ENCODE results near the gene KCNAB1.
"Not testable (repeated sequence)": the region's sequence is repeated elsewhere in the genome, so short reads cannot be mapped to it uniquely, and the experiment has no call there.

KCNAB1 gene

DNA sequence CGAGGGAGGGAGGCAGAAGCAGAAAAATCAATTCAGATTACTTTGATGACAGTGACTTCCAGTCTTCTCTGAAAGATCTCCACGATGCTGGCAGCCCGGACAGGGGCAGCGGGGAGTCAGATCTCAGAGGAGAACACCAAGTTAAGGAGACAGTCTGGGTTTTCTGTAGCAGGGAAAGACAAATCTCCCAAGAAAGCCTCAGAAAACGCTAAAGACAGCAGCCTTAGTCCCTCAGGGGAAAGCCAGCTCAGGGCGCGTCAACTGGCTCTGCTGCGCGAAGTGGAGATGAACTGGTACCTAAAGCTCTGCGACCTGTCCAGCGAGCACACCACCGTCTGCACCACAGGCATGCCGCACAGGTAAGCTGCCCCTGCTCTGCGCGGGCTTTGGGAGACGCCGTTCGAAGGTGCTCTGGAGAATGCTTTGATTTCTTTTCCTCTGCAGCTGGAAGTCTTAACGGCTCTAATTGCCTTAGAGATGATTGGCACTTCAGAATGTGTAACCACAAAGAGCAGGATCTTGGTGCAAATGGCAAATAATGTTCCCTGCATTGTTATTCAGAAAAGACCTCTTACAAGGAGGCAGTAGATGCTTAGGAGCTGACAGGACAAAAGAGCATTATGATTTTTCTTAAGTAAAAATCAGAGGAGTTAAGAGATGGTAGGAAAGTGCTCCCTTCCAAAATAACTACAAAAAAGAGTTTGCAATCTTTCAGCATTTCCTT is at the start of gene KCNAB1:
Gene KCNAB1 (plus strand): TSS at position 51 of the 724 bp plus-strand sequence.
- no peak for DNase-seq

DNA sequence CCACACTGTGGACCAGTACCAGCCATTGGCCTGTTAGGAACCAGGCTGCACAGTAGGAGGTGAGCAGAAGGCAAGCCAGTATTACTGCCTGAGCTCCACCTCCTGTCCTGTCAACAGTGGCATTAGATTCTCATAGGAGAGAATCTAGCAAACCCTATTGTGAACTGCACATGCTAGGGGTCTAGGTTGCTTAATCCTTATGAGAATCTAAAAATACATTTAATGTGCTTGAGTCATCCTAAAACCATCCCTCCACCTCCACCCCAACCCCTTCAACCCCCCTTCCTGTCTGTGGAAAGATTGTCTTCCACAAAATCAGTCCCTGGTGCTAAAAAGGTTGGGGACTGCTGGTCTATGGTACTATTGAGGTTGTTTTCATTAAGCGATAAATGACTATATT is 49.3 kb upstream of the KCNAB1 start:
- DNase-seq = no peak

DNA sequence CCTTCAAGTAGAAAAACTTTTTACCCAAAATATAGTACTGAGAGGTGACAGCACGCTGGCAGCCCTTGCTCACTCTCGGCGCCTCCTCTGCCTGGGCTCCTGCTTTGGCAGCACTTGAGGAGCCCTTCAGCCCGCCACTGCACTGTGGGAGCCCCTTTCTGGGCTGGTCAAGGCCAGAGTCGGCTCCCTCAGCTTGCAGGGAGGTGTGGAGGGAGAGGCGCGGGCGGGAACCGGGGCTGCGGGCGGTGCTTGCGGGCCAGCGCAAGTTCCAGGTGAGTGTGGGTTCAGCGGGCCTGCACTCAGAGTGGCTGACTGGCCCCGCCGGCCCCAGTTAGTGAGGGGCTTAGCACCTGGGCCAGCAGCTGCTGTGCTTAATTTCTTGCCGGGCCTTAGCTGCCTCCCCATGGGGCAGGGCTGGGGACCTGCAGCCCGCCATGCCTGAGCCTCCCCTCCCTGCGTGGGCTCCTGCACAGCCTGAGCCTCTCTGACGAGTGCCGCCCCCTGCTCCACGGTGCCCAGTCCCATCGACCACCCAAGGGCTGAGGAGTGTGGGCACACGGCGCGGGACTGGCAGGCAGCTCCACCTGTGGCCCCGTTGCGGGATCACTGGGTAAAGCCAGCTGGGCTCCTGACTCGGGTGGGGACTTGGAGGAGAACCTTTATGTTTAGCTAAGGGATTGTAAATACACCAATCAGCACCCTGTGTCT is 47.3 kb upstream of the KCNAB1 start:
- not testable (repeated sequence) for DNase-seq

DNA sequence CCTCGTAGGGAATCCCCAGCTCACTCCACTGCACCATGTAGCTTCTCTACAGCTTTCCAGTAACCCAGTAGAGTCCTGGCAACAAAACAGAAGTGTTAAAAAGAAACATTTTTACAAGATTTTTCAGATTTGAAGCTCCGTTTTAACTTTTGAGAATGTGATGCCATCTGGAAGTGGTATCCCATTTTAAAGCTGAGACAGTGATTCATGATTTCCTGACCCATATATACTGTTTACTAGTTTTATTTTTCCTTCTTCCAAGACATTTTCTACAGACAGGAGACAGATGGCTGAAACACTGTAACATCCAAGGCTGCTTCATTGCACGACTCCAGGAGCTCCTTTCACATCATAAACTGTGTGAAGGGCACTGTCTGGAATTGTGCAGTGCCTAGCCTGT is 30.3 kb upstream of the KCNAB1 start:
- DNase-seq = no peak

DNA sequence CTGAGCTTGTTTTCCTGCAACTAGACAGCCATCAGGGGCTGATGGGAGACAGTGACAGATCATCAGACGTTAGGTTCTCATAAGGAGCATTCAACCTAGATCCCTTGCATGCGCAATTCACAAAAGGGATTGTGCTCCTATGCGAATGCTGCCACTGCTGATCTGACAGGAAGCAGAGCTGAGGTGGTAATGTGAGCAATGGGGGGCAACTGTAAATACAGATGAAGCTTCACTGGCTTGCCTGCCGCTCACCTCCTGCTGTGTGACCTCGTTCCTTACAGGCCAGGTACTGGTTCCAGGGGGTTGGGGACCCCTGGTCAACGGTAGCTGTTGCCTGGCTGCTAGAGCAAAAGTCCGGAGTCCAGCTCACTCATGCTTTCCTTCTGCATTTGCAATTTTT is 26.4 kb upstream of the KCNAB1 start:
- no peak for DNase-seq

DNA sequence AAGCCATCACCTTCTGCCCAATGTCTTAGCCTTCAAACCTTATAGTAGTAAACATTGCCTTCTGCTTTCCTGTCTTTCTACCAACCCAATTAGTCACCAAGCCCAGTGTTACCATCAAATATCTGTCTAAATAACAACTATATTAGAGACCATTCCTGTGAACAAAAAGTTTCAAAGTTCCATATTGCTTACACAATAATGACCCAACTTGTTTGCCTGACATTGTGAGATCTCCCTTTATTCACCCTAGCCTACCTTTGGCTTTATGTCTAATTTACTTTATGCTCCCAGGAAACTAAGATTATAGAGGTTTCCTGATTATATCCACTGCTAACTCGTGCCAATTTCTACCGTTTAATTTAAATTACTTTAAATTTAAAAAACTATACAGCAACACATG is 26.0 kb upstream of the KCNAB1 start:
- no peak for DNase-seq

DNA sequence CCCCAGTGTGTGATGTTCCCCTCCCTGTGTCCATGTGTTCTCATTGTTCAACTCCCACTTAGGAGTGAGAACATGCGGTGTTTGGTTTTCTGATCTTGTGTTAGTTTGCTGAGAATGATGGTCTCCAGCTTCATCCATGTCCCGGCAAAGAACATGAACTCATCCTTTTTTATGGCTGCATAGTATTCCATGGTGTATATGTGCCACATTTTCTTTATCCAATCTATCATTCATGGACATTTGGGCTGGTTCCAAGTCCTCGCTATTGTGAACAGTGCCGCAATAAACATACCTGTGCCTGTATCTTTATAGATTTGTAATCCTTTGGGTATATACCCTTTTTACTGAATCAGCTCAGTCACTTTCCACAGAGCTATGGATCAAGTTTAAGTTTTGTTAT is 24.7 kb upstream of the KCNAB1 start:
- DNase-seq = not testable (repeated sequence)

DNA sequence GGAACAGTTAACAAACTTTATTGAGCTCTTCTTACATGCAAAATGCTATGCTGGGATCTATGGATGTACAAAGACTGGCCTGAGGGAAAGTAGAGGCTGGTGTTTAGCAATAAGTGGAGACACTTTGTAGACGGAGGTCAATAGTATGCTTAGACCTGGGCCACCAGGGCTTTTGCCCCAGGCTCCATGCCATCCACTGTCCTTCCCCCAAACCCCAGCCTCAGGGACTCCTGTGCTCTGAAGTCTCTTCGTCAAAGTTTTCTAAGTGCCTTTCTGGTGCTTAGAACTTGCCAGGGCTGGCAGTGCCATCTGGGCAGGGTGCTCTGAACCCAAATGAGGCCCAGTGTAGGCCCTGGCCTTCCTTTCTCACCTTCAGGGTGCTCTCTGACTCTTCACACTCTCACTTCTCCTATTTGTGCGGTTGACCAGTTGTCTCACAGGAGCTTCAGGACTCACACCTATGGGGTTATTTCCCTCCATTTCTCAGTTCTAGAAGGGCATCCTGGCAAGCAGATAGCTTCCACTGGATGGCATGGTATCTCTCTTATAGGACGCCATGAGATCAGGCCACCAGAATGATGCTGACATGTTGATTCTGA is 21.8 kb upstream of the KCNAB1 start:
- DNase-seq = no peak

DNA sequence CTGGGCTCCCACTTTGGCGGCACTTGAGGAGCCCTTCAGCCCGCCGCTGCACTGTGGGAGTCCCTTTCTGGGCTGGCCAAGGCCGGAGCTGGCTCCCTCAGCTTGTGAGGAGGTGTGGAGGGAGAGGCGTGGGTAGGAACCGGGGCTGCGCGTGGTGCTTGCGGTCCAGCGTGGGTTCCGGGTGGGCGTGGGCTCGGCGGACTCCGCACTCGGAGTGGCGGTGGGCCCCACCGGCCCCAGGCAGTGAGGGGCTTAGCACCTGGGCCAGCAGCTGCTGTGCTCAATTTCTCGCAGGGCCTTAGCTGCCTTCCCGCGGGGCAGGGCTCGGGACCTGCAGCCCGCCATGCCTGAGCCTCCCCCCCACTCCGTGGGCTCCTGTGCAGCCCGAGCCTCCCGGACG is 21.0 kb upstream of the KCNAB1 start:
- DNase-seq = not testable (repeated sequence)

DNA sequence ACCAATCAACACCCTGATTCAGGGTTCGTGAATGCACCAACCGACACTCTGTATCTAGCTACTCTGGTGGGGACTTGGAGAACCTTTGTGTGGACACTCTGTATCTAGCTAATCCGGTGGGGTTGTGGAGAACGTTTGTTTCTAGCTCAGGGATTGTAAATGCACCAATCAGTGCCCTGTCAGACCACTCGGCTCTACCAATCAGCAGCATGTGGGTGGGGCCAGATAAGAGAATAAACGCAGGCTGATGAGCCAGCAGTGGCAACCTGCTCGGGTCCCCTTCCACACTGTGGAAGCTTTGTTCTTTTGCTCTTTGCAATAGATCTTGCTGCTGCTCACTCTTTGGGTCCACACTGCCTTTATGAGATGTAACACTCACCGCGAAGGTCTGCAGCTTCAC is 20.4 kb upstream of the KCNAB1 start:
- DNase-seq = not testable (repeated sequence)

DNA sequence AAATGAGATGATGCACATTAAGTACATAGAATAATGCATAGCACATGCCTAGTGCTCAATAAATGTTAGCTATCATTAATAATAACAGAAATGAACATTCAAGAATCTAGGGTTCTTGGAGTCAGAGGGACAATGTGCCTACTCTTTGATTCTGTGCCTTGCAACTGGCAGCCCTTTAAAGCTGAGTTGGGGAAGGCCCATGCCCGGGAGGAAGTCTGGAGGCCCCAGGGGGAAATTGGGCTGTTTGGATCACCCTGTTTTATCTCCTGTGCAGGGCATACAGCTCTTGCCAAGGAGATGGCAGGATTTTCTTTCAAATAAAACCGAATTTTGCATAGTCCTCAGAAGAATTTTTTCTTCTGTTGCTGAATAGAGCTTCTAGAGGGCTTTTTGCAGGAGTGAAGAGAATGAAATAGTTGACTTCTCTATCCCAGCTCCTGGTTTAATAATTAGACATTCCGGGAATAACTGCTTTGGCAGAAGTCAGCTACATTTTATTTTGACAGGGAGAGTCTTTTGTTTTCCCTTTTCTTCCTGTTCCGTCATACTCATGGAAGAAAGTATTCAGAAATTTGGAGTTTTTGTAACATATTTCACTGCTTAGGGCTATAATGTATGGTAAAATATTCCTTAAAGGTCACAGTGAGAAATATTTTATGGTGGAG is 18.0 kb upstream of the KCNAB1 start:
- DNase-seq = no peak

DNA sequence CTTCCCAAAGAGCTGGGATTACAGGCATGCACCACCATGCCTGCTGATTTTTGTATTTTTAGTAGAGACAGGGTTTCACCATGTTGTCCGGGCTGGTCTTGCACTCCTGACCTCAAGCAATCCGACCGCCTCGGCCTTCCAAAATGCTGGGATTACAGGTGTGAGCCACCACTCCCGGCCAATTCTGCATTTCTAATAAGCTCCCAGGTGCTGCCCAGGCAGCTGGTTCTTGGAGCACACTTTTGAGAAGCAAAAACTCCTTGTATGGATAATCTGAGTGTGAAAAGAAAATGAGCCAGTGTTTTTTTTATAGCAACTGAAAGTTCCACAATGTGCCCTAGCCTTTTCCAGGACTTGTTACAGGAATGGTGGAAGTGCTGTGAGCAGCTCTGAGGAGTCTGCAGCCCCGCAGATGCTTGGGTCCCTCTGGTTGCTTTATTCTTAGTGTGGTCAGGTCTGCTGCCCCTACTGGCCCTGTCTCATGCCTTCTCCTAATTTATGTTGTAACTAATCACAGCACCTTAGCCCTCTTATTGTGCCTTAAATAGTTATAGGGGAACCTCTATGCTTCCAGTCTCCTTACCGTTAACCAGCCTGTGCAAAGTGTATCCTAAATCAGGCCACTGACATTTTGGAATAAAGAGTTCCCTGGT is 13.5 kb upstream of the KCNAB1 start:
- no peak for DNase-seq

DNA sequence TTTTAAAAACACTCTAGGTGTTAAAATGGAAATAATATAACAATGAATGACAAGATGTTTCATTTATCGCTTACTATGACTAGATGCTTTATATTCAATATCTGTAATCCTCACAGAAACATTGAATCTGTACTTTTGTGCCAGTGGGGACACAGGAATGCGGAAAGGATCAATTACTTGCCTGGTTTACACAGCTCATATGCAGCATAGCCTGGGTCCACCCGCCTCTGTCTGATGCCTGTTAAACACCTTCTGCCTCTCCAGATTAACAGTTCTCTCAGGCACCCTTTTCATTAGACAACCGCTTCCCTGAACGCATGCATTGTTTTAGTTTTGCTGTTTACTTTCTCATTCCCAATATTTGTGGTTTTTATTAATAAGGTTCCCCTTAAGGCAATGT is 12.9 kb upstream of the KCNAB1 start:
- DNase-seq = no peak

DNA sequence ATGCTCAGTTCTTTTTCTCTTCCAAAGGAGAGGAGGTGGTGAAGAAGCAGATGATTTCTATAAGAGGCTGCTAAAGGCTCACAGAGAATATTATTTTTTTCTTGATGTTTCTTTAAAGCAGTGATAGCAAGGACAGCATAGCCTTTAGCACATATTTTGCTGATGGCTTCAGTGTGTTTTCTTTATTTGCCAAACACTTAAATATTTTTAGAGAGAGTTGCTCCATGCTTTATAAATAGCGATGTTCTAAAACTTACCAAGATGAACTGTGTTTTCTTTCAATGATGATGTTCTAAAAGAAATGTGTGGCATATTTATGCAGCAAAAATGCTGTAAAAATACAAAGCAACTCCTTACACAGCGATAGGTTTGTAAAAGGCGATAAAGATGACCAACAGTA is 11.8 kb upstream of the KCNAB1 start:
- no peak for DNase-seq

DNA sequence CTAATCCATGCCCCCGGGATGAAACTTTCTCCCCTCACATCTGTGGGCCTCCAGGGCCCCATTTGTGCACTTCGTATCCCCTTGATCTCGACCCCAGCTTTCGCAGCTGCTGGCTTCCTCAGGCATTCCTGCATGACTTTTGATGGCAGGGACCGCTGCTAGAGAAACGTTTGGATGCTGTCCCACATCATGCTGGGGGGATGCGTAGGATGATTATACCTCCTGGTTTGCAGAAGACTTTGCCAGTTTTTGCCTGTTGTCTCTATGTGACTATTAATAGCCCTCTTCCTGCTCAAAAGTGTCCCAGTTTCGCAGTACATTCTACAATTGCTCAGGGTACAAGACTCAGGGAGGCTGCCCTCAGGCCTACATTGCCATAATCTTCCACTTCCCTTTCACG is 10.4 kb upstream of the KCNAB1 start:
- DNase-seq = no peak

DNA sequence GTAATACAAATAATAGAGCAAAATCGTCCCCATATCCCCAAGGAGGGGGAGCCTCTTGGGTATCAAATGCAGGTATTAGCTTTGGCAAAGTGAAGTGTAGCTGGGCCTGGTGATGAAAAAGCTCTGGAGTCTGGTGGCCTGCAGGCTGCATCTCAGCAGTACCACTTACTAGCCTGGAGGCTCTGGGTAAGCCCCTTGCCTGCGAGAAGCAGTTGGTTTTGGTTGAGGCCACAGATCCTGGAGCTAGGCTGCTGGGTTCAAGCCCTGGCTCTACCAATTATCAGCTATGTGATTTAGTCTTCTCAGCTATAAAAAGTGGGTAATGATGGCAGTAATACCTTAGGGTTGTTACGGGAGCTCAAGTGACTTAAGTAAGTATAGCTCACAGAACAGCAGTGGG is 6.1 kb downstream of the KCNAB1 start:
- DNase-seq = no peak

DNA sequence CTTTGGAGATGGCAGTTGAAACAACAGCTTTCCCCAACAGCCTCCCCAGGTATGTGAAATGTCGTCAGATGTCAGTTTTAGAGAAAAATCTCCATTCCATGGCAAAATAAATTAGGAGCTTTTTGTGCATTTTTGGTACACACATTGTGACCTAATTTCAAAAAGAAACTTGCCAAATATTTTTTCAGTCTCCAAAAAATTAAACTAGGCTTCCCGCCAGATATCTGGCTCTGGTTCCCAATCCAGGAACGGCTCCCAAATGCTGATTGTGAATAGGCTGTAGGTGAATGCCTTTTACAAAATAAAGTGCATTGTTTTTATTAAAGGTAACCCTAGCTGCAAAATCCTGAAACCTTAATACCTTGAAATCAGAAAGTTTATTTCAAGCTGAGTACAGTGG is 10.9 kb downstream of the KCNAB1 start:
- no peak for DNase-seq

DNA sequence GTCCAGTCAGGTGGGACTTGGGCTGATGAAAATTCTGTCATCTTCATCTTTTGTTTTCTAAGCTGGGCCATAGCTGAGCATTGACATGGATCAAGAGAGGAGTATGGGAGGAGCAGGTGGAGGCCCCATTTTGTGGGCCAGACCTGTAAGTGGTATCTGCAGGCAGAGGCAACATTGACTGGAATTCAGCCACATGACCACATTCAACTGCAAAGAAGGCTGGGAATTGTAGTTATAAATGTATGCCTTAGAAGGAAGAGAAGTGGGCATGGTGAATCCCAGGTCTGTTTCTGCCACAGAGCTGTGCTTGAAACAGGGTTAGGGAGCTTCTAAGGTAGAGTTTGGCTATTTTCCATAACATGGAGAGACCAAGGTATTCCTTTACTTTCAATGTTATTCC is 11.4 kb downstream of the KCNAB1 start:
- no peak for DNase-seq

DNA sequence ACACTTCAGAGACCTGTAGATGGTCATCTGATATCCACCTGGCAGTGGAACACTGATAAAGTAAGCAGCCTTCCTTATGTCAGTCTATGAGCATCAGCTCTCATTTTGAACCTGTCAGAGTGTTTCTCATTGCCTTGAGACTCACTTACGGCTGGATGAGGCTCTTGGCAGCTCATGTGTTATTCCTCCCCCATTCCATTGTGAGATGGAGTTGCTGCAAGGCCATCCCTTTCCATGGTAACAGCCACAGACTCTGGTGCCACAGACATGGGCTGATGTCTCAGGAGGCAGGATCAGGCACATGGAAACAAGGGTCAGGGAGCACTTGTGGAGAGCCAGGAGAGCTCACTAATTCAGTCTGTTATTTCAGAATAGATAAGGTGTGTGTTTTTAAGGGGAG is 11.9 kb downstream of the KCNAB1 start:
- DNase-seq = no peak

DNA sequence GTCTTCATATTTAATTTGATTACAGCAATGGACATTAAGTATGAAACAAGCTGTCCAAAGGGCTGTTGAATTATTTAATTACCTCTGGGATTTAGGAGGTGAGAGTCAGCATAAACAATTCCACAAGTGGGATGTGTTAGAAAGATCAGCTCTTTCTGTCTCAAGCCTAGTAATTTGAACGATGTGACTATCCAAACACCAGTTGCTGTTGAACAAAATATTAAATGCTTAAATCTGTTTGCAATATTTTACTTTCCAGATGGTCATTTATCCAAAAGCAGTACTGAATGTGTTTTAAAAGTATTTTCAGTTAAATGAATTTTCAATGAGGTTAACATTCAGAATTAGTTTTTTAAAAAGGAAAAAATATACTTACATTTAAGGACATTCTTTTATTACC is 12.7 kb downstream of the KCNAB1 start:
- DNase-seq = no peak

DNA sequence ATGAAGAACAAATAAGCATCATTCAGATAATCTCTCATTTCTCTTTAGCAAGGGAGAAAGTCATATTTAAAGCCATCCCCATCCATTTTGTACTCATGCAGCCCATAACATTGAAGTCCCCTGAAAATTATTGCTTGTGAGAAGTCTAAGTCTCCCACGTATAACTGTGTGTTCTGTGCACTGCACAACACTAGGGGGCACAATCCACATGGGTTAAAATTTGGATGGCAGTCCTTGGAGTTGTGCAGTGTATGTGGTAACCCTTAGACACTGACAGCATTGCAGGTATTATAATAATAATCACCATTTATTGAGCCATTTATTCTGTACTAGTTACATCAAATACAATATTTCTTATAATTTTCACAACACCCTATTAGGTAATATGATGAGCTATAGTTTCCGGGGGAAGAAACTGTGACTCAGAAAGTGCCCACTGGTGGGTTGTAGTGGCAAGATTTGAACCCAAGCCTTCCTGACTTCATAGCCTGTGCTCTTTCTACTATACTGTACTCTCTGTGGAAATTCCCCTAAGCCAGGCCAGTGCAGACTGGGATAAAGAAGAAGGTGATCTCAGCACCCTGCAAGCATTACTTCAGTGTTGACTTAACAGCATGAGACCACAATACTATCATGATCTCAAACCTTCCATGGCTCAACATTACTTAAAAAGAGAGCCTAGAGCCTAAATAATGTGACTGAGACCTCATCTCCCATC is 15.7 kb downstream of the KCNAB1 start:
- no peak for DNase-seq

DNA sequence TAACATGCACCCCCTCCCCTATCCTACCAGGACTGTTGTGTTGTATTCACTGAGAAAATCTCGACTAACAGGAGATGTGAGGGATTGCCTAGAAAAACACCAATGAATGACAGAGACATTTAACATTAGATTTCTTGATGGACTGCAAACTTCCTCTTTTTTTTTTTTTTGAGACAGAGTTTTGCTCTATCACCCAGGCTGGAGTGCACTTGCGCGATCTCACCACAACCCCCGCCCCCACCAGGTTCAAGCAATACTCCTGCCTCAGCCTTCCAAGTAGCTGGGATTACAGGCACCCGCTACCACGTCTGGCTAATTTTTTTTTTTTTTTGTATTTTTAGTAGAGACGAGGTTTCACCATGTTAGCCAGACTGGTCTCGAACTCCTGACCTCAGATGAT is 17.0 kb downstream of the KCNAB1 start:
- DNase-seq = not testable (repeated sequence)
